ENCODE results near the gene CPB2.

- TF ChIP-seq CTCF (IDR thresholded peaks at IDR 0.05 in 8 of 11, conservative IDR thresholded peaks at IDR 0.05 in 3 of 11) (no peak), POLR2A (IDR thresholded peaks at IDR 0.05) (no peak), POLR2AphosphoS5 (IDR thresholded peaks at IDR 0.05) (peak in 1 of 3 donors; percentile 68)
These were observed 20.4 kb upstream of the CPB2 start for GRCh38 chr13:46124967-46125933.
